Spleen (tissue), 13 donors: ENCODE results near the gene RANBP3. TPM values are rescaled to one million over a fixed set of nuclear protein-coding genes. Genes with fewer than 3 reads are reported as not detected.
"Not testable (repeated sequence)": the region's sequence is repeated elsewhere in the genome, so short reads cannot be mapped to it uniquely, and the experiment has no call there.

Experiments used
- DNase-seq: peaks from one replicate; pipeline ENCODE4 v3.0.0-alpha.2; 2020
- H3K27ac ChIP-seq, 8 donors: fragments of 200-600 bp; sonication (generic) in 7 of 8; 1 replicate in 4 of 8; 2 replicates in 4 of 8; pipeline versions ENCODE4 v1.5.0 to v1.8.0; 2016 to 2021; ENCODE audit warnings: inconsistent platforms in 4 of 8, mild to moderate bottlenecking in 4 of 8, moderate library complexity in 1 of 8
- H3K27me3 ChIP-seq, 7 donors: fragments of 200-600 bp; sonication (generic) in 6 of 7; replicated peaks in 1 of 7; 1 replicate in 4 of 7; 2 replicates in 3 of 7; pipeline versions ENCODE4 v1.5.0 to v1.8.0; 2016 to 2021; ENCODE audit warnings: inconsistent platforms in 3 of 7, mild to moderate bottlenecking in 1 of 7
- H3K36me3 ChIP-seq, 6 donors: fragments of 200-600 bp; sonication (generic) in 5 of 6; 1 replicate in 4 of 6; 2 replicates in 2 of 6; pipeline versions ENCODE4 v1.5.0 to v1.8.0; 2016 to 2021; ENCODE audit warnings: inconsistent platforms in 2 of 6
- H3K4me1 ChIP-seq, 6 donors: fragments of 200-600 bp; sonication (generic) in 5 of 6; 1 replicate in 3 of 6; 2 replicates in 3 of 6; pipeline versions ENCODE4 v1.5.0 to v1.8.0; 2016 to 2021; ENCODE audit warnings: inconsistent platforms in 3 of 6
- H3K4me3 ChIP-seq, 8 donors: fragments of 200-600 bp; sonication (generic) in 7 of 8; 1 replicate in 4 of 8; 2 replicates in 4 of 8; pipeline versions ENCODE4 v1.5.0 to v1.8.0; 2016 to 2021; ENCODE audit warnings: inconsistent platforms in 4 of 8, mild to moderate bottlenecking in 4 of 8, moderate library complexity in 2 of 8
- H3K9me3 ChIP-seq, 8 donors: fragments of 200-600 bp; sonication (generic) in 7 of 8; 1 replicate in 4 of 8; 2 replicates in 4 of 8; pipeline versions ENCODE4 v1.5.0 to v1.8.0; 2016 to 2021; ENCODE audit warnings: inconsistent platforms in 4 of 8
- POLR2A ChIP-seq, 3 donors: fragments of 450-650 bp; IDR thresholded peaks; one replicate each; pipeline ENCODE4 v1.5.1; 2017; ENCODE audit warnings: antibody characterized with exemption in 3 of 3, mild to moderate bottlenecking in 1 of 3
- POLR2AphosphoS5 ChIP-seq, 3 donors: sonication (generic); formaldehyde crosslinking; IDR thresholded peaks; one replicate each; pipeline ENCODE4 v1.5.1; 2017; ENCODE audit warnings: antibody characterized with exemption in 3 of 3
- WGBS, 5 donors: extraction: QIAGEN DNeasy Blood & Tissue Kit in 3 of 5; methylation state at CpG; one replicate each; pipeline versions ENCODE4 v1.1.5 to v1.1.7; 2013 to 2018; 5-methylcytosine and 5-hydroxymethylcytosine counted together
- intact Hi-C: fragments of 100-400 bp; cut with DNase I; formaldehyde crosslinking; loops from one replicate; pipeline ENCODE4 v1.15.0; 2023; ENCODE audit warnings: low total_unique reads
- long read RNA-seq, 2 donors: transcript quantifications; one replicate each; lab custom pipeline, GENCODE V29; 2026
- polyA plus RNA-seq, 3 donors: library from polyadenylated mRNA; stranded (reverse); fragments of 200-250 nt; gene quantifications; one replicate each; pipeline ENCODE4 v1.2.1, GENCODE V29; 2013
- total RNA-seq, 7 donors: library from RNA; depleted of rRNA in 3 of 7; stranded (reverse); fragments of >200 nt in 3 of 7; fragmentation: NEBNext Ultra II Directional in 4 of 7; extraction: Animal tissue kit (Norgen Biotek cat#: 25700) in 4 of 7; gene quantifications; one replicate each; pipeline versions ENCODE4 v1.1.0 to v1.2.1, GENCODE V29; 2016 to 2021
- TF ChIP-seq, protein P1 (sequence below), 11 experiments: fragments of 200-600 bp in 7 of 11; fragments of 450-650 bp in 4 of 11; sonication (generic) in 4 of 11; IDR thresholded peaks in 8 of 11; conservative IDR thresholded peaks in 3 of 11; 1 replicate in 7 of 11; 2 replicates in 4 of 11; pipeline versions ENCODE4 v1.4.0 to v1.8.0; 2016 to 2021; ENCODE audit warnings: antibody characterized with exemption in 11 of 11, inconsistent platforms in 4 of 11, mild to moderate bottlenecking in 1 of 11
- donor health status: healthy with polysubstance abuse.
- donor health status: DM: no; HTN: no; CAD: no; lungs with moderate emphysema.
- donor health status: DM: no; HTN: no; CAD: no.
- donor health status: Bipolar disorder and iron deficiency.
- donor health status: healthy.
- donor health status: DM: no; HTN: no; CAD: no.
- donor health status: DM: yes; HTN: yes; CAD: no.

Gene RANBP3
- 10 to 100 TPM; 68.5 to 92.9 (median 71.2) TPM for total RNA-seq
- polyA plus RNA-seq: 10 to 100 TPM; 27.5 to 44.3 (median 30.2) TPM
- long read RNA-seq, donor 1, partial matches to known transcripts: 0 of 4 reads
- long read RNA-seq, donor 1, other reads (novel, unspliced or antisense): 0 of 4 reads
- long read RNA-seq, donor 2, partial matches to known transcripts: 0 of 2 reads
- long read RNA-seq, donor 2, other reads (novel, unspliced or antisense): 0 of 2 reads

GRCh38 chr19:5977785-5978605 lies at the start of gene RANBP3:
Gene RANBP3 (minus strand): TSS chr19:5978140. CDS start chr19:5978082, 58 bp downstream.
- Histone ChIP-seq H3K4me1 (peaks cover 41 to 70% (median 56%) of the 10 kb centered on the region in 6 donors), H3K9me3 (no peaks in the 10 kb centered on the region), H3K36me3 (peaks cover 0 to 34% (median 11%) of the 10 kb centered on the region in 6 donors), H3K4me3 (peak within 1 kb of the TSS; percentile 95 to 100 (median 98)), H3K27ac (peak within 1 kb of the TSS; percentile 83 to 94 (median 91)), H3K27me3 (no peaks in the 10 kb centered on the region)
- intact Hi-C loops: no loop called here
- DNase-seq: peak; percentile 100
- 0% methylated on average over 32 to 88 of the region's 88 CpGs for WGBS, 5 donors
- TF ChIP-seq POLR2AphosphoS5 (IDR thresholded peaks at IDR 0.05) (peak; percentile 91 to 95 (median 95)), POLR2A (IDR thresholded peaks at IDR 0.05) (peak in 2 of 3 donors; percentile 29 to 31)
- TF ChIP-seq, protein P1, sequence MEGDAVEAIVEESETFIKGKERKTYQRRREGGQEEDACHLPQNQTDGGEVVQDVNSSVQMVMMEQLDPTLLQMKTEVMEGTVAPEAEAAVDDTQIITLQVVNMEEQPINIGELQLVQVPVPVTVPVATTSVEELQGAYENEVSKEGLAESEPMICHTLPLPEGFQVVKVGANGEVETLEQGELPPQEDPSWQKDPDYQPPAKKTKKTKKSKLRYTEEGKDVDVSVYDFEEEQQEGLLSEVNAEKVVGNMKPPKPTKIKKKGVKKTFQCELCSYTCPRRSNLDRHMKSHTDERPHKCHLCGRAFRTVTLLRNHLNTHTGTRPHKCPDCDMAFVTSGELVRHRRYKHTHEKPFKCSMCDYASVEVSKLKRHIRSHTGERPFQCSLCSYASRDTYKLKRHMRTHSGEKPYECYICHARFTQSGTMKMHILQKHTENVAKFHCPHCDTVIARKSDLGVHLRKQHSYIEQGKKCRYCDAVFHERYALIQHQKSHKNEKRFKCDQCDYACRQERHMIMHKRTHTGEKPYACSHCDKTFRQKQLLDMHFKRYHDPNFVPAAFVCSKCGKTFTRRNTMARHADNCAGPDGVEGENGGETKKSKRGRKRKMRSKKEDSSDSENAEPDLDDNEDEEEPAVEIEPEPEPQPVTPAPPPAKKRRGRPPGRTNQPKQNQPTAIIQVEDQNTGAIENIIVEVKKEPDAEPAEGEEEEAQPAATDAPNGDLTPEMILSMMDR (IDR thresholded peaks at IDR 0.05 in 8 of 11, conservative IDR thresholded peaks at IDR 0.05 in 3 of 11): peak in 2 of 11 experiments; percentile 6 to 41

- TF ChIP-seq, protein P1 (IDR thresholded peaks at IDR 0.05 in 8 of 11, conservative IDR thresholded peaks at IDR 0.05 in 3 of 11): no peak
- no peak for TF ChIP-seq POLR2A (IDR thresholded peaks at IDR 0.05)
- TF ChIP-seq POLR2AphosphoS5 (IDR thresholded peaks at IDR 0.05): no peak
- Histone ChIP-seq H3K4me1 (peaks cover 0 to 12% (median 7%) of the 10 kb centered on the region in 6 donors), H3K27ac (no peak overlapping the region), H3K36me3 (peaks cover 0 to 40% (median 0%) of the 10 kb centered on the region in 6 donors), H3K4me3 (no peak overlapping the region), H3K9me3 (no peaks in the 10 kb centered on the region), H3K27me3 (peaks cover 0 to 11% (median 0%) of the 10 kb centered on the region in 7 donors)
- intact Hi-C loops: no loop called here
- no peak for DNase-seq
- WGBS, 5 donors: 94 to 96% (median 95%) methylated on average over 30 of the region's 30 CpGs
Measured at GRCh38 chr19:6026390-6027227, 48.7 kb upstream of the RANBP3 start.

DNA sequence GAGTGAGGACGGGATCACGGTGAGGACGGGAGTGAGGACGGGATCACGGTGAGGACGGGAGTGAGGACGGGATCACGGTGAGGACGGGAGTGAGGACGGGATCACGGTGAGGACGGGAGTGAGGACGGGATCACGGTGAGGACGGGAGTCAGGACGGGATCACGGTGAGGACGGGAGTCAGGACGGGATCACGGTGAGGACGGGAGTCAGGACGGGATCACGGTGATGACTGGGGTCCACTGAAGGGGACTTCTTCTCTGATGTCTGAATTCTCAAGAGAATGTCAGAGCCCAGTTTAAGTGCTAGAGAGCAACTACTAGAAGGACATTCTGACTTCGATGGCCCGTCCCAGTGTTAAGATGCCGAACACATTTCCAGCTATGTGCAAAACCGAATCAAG lies 46.8 kb upstream of the RANBP3 start:
- Histone ChIP-seq H3K27me3 (peaks cover 0 to 13% (median 0%) of the 10 kb centered on the region in 7 donors), H3K36me3 (peaks cover 0 to 40% (median 0%) of the 10 kb centered on the region in 6 donors), H3K4me1 (peaks cover 0 to 12% (median 7%) of the 10 kb centered on the region in 6 donors)
- H3K9me3 ChIP-seq, H3K27ac ChIP-seq, DNase-seq, H3K4me3 ChIP-seq, intact Hi-C loops: not testable (repeated sequence)
- 95 to 98% (median 96%) methylated on average over 22 to 27 of the region's 27 CpGs for WGBS, 5 donors

DNA sequence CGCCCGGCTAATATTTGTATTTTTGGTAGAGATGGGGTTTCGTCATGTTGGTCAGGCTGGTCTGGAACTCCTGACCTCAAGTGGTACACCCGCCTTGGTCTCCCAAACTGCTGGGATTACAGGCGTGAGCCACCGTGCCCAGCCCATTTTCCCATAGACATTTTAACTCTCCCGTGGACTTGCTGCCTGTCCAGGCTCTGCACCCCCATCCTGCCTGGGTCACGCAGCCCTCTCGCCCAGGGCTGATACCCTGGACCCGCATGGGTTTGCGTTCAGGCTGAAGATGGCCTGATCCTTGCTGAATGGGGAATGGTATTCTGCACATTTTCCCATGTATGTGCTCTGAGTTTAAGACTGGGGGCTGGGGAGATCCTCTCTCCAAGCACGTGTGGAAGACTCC lies 46.0 kb upstream of the RANBP3 start:
- H3K27me3 ChIP-seq: peaks cover 0 to 13% (median 0%) of the 10 kb centered on the region in 7 donors
- H3K27ac ChIP-seq: peak overlapping the region in 1 of 8 donors; percentile 37
- intact Hi-C loops: no loop called here
- 84 to 92% (median 91%) methylated on average over 12 of the region's 12 CpGs for WGBS, 5 donors
- H3K4me1 ChIP-seq: peaks cover 0 to 12% (median 7%) of the 10 kb centered on the region in 6 donors
- H3K36me3 ChIP-seq: peaks cover 0 to 40% (median 0%) of the 10 kb centered on the region in 6 donors
- H3K4me3 ChIP-seq: no peak overlapping the region
- peak; percentile 43 for DNase-seq
- TF ChIP-seq POLR2AphosphoS5 (IDR thresholded peaks at IDR 0.05) (no peak), POLR2A (IDR thresholded peaks at IDR 0.05) (no peak)
- TF ChIP-seq, protein P1 (IDR thresholded peaks at IDR 0.05 in 8 of 11, conservative IDR thresholded peaks at IDR 0.05 in 3 of 11): no peak
- no peaks in the 10 kb centered on the region for H3K9me3 ChIP-seq
